ENCODE results near the gene ZNF518B.

ZNF518B gene

GRCh38 chr4:10495651-10496050 is 38.4 kb upstream of the ZNF518B start:
- TF ChIP-seq, protein P1, sequence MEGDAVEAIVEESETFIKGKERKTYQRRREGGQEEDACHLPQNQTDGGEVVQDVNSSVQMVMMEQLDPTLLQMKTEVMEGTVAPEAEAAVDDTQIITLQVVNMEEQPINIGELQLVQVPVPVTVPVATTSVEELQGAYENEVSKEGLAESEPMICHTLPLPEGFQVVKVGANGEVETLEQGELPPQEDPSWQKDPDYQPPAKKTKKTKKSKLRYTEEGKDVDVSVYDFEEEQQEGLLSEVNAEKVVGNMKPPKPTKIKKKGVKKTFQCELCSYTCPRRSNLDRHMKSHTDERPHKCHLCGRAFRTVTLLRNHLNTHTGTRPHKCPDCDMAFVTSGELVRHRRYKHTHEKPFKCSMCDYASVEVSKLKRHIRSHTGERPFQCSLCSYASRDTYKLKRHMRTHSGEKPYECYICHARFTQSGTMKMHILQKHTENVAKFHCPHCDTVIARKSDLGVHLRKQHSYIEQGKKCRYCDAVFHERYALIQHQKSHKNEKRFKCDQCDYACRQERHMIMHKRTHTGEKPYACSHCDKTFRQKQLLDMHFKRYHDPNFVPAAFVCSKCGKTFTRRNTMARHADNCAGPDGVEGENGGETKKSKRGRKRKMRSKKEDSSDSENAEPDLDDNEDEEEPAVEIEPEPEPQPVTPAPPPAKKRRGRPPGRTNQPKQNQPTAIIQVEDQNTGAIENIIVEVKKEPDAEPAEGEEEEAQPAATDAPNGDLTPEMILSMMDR (IDR thresholded peaks at IDR 0.05), result no peak
- Histone ChIP-seq H3K4me3 (no peak overlapping the region), H3K27ac (no peak overlapping the region)
- no peak for DNase-seq (ENCODE audit: low spot score)

DNA sequence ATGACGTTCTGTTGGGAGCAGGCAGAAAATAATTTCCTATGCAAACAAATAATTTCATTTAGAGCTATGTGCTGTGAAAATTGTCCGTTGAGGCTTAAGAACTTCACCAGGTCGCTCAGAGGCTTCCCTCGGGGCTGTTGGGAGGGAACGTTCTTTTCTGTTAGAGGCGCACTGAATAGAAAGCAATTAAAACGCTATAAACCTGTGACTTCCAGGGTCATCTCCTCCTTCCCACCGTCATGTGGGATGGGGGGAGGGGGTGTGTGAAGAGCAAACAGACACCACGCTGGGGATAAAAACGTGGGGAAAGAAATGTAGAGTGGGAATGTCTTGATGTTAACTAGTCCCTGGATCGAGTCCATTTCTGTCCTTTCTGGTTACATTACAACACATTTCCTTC is 35.2 kb upstream of the ZNF518B start:
- TF ChIP-seq, protein P1 (IDR thresholded peaks at IDR 0.05), result no peak
- DNase-seq (ENCODE audit: low spot score), result no peak
- H3K27ac ChIP-seq, result no peak overlapping the region
- H3K4me3 ChIP-seq, result no peak overlapping the region

GRCh38 chr4:10491401-10491800 is 34.2 kb upstream of the ZNF518B start:
- TF ChIP-seq, protein P1 (IDR thresholded peaks at IDR 0.05), result no peak
- no peak overlapping the region for H3K4me3 ChIP-seq
- no peak for DNase-seq (ENCODE audit: low spot score)
- no peak overlapping the region for H3K27ac ChIP-seq

DNA sequence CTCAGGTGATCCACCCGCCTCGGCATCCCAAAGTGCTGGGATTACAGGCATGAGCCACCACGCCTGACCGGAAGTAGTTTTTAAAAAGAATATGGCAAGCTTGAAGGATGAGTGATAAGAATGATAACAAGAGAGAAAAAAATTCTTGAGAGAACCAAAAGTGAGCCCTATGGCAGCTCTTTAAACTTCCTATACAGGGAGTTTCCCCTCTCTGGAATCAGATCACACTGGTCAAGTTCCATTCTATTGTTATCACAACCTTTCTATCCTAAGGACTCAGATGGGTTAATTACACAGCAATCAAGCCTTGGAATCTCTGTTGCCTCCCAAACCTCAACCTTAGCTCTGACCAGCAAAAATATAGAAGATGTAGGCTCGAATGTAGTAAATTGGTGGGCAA is 33.8 kb upstream of the ZNF518B start:
- Histone ChIP-seq H3K27ac (no peak overlapping the region), H3K4me3 (no peak overlapping the region)
- DNase-seq (ENCODE audit: low spot score), result no peak
- TF ChIP-seq, protein P1 (IDR thresholded peaks at IDR 0.05), result no peak

- Histone ChIP-seq H3K4me3 (no peak overlapping the region), H3K27ac (no peak overlapping the region)
- TF ChIP-seq, protein P1 (IDR thresholded peaks at IDR 0.05), result no peak
- DNase-seq (ENCODE audit: low spot score), result no peak
Measured at GRCh38 chr4:10482913-10483312, 25.7 kb upstream of the ZNF518B start.

DNA sequence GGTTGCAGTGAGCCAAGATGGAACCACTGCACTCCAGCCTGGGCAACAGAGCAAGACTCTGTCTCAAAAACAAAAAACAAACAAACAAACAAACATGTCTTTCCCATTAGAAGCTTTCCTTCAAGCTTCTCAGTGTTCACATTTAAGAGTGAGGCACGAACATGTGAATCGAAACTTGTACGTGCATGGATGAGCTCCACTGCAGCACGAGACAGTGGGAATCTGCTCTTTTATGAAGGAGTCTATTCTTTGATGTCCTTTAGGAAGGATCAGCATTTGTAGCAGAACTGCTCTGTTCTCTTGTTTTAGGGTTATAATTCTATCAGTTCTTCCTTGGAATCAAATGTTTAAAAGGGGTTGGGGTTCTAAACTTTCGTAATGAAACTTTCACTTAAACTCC is 23.4 kb upstream of the ZNF518B start:
- H3K4me3 ChIP-seq, result no peak overlapping the region
- H3K27ac ChIP-seq, result no peak overlapping the region
- no peak for DNase-seq (ENCODE audit: low spot score)
- TF ChIP-seq, protein P1 (IDR thresholded peaks at IDR 0.05), result no peak

GRCh38 chr4:10478621-10479020 is 21.4 kb upstream of the ZNF518B start:
- no peak for DNase-seq (ENCODE audit: low spot score)
- TF ChIP-seq, protein P1 (IDR thresholded peaks at IDR 0.05), result no peak
- Histone ChIP-seq H3K4me3 (no peak overlapping the region), H3K27ac (no peak overlapping the region)

Measured in coronary artery (tissue), 2 donors.